Measurements from ENCODE around the gene ZBTB20.

DNA sequence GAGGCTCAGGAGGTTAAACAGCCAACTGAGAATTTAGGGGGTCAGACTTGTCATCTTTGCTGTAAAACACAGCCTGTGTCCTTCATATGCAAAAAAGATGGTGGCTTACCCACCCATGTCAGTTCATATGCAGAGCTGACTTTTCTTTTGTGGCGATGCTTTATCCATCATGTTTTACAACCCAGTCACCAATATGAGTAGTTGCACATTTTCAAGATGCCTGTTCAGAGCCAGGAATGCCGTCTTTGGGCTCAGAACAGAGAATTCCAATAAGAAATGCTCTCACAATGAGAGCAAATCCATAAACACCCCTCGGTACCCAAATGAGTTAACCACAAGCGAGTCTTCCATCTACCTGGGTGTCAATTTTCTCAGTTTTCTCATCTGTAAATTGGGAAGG lies 769.7 kb downstream of the ZBTB20 start:
- TF ChIP-seq NFIC (IDR thresholded peaks at IDR 0.05; ENCODE audit: borderline replicate concordance) (no peak), GABPA (IDR thresholded peaks at IDR 0.05; ENCODE audit: low read depth) (no peak), CTCF (IDR thresholded peaks at IDR 0.05) (no peak)

Measured in SK-N-SH (cell line).